Fibroblast of lung (primary cell): Measurements from ENCODE around the gene PGAP3. TPM values are rescaled to one million over a fixed set of nuclear protein-coding genes. Genes with fewer than 3 reads are reported as not detected.

Source experiments
- DNase-seq, 2 donors: peaks; one replicate each; pipeline versions ENCODE4 v3.0.0 to v3.0.0-alpha.2; 2010; ENCODE audit warnings: low read depth in 2 of 2
- H2AFZ ChIP-seq: 2 replicates; pipeline ENCODE4 v1.5.1; 2012; ENCODE audit warnings: low read length, control low read depth, inconsistent platforms
- H3K27ac ChIP-seq: 2 replicates; pipeline ENCODE4 v1.5.1; 2011; ENCODE audit warnings: low read length, control low read depth; ENCODE audit not compliant: insufficient read depth
- H3K27me3 ChIP-seq: 2 replicates; pipeline ENCODE4 v1.5.1; 2011; ENCODE audit warnings: mild to moderate bottlenecking, low read length; ENCODE audit not compliant: control insufficient read depth, insufficient read depth
- H3K36me3 ChIP-seq: 2 replicates; pipeline ENCODE4 v1.5.1; 2011; ENCODE audit warnings: low read length; ENCODE audit not compliant: control insufficient read depth, insufficient read depth
- H3K4me1 ChIP-seq: 2 replicates; pipeline ENCODE4 v1.5.1; 2011; ENCODE audit warnings: low read length; ENCODE audit not compliant: control insufficient read depth, insufficient read depth; ENCODE audit errors: extremely low read depth
- H3K4me2 ChIP-seq: 2 replicates; pipeline ENCODE4 v1.5.1; 2011; ENCODE audit warnings: low read length, control low read depth; ENCODE audit not compliant: insufficient read depth; ENCODE audit errors: extremely low read depth
- H3K4me3 ChIP-seq, 4 experiments: fragments of 200-600 bp in 1 of 4; sonication (generic) in 1 of 4; replicated peaks in 1 of 4; 2 replicates each; pipeline ENCODE4 v1.5.1; 2011 to 2016; ENCODE audit warnings: low read length in 4 of 4, low read depth in 3 of 4, mild to moderate bottlenecking in 3 of 4, control low read depth in 2 of 4, inconsistent platforms in 1 of 4, mixed read lengths in 1 of 4; ENCODE audit not compliant: insufficient read depth in 1 of 4; ENCODE audit errors: control extremely low read depth in 1 of 4
- H3K79me2 ChIP-seq: 2 replicates; pipeline ENCODE4 v1.5.1; 2012; ENCODE audit warnings: mild to moderate bottlenecking, low read length, inconsistent platforms; ENCODE audit not compliant: control insufficient read depth, insufficient read depth
- H3K9ac ChIP-seq: 2 replicates; pipeline ENCODE4 v1.5.1; 2011; ENCODE audit warnings: mild to moderate bottlenecking, low read length, control low read depth; ENCODE audit not compliant: insufficient read depth
- H3K9me3 ChIP-seq: 2 replicates; pipeline ENCODE4 v1.5.1; 2012; ENCODE audit warnings: low read depth, low read length; ENCODE audit not compliant: control insufficient read depth, insufficient read depth
- H4K20me1 ChIP-seq: 2 replicates; pipeline ENCODE4 v1.5.1; 2011; ENCODE audit warnings: low read length; ENCODE audit not compliant: control insufficient read depth, insufficient read depth; ENCODE audit errors: extremely low read depth
- EZH2 ChIP-seq: IDR thresholded peaks from 2 replicates; pipeline ENCODE4 v1.5.1; 2012; ENCODE audit warnings: low read length, control low read depth, mild to moderate bottlenecking; ENCODE audit errors: missing control alignments
- polyA plus RNA-seq, 2 donors: library from polyadenylated mRNA; depleted of rRNA in 1 of 2; stranded (reverse) in 1 of 2; unstranded in 1 of 2; fragments of >200 nt; gene quantifications; 2 replicates each; pipeline ENCODE4 v1.2.1, GENCODE V29; 2011 to 2012; ENCODE audit warnings: missing spikeins in 1 of 2
- total RNA-seq: library from RNA; depleted of rRNA; stranded (reverse); fragments of >200 nt; gene quantifications from 2 replicates; pipeline ENCODE4 v1.2.1, GENCODE V29; 2014
- TF ChIP-seq, protein P1 (sequence below), 2 donors: IDR thresholded peaks in 1 of 2; conservative IDR thresholded peaks in 1 of 2; 1 replicate in 1 of 2; 2 replicates in 1 of 2; pipeline ENCODE4 v1.5.1; 2011 to 2012; ENCODE audit warnings: low read length in 2 of 2, control low read depth in 1 of 2, inconsistent platforms in 1 of 2, low read depth in 1 of 2, mild to moderate bottlenecking in 1 of 2

PGAP3 gene
- total and polyA plus RNA-seq, 2 donors (not counting 1 experiment from before 2014, with no cell fraction given): 7.9 to 8.8 TPM

DNA sequence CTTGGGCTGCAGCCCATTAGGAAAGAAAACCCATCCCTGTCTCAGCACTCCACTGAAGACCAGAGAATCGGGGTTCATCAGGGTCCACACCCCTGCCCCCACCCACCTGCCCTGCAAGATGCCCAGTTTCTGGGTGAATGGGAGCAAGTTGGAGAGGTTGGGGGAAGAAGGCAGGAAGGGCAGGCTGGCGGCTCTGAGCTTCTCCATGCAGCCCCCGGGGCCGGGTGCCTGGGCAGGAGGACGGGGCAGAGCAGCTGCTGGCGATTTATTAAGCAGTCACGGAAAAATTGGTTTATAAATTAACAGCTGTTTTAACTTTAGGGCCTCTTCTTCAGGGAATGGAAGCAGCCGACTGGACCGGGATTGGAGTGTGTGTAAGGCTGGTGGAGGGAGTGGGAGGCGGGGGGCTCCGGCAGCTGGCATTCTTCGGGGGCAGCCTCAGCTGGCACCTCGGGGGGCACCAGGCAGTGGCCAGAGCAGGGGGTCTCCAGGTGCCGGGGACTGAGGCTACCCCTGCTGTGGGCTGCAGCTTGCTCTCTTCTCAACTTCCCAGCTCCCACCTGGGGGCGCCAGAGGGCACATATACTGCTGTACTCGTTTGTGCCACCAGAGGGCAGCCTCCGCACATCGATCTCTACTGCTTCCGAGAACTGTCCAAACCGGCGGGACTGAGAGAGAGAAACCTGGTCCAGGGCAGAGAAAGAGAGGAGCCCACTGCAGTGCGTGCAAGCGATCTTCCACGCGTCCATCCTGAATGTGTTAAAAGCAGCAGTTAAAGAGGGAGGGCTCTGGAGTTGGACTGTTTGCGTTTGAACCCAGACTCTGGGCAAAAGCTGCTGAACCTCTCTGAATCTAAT is 66.1 kb downstream of the PGAP3 start:
- H4K20me1 ChIP-seq: no peaks in the 10 kb centered on the region
- no peak overlapping the region for H3K9ac ChIP-seq
- no peaks in the 10 kb centered on the region for H3K79me2 ChIP-seq
- no peaks in the 10 kb centered on the region for H3K36me3 ChIP-seq
- no peaks in the 10 kb centered on the region for H3K4me1 ChIP-seq
- H3K4me3 ChIP-seq: no peak overlapping the region
- H3K4me2 ChIP-seq: peak overlapping the region; percentile 74
- DNase-seq: peak; percentile 56 to 76
- no peak overlapping the region for H3K27ac ChIP-seq
- peak; percentile 58 for TF ChIP-seq EZH2
- TF ChIP-seq, protein P1, sequence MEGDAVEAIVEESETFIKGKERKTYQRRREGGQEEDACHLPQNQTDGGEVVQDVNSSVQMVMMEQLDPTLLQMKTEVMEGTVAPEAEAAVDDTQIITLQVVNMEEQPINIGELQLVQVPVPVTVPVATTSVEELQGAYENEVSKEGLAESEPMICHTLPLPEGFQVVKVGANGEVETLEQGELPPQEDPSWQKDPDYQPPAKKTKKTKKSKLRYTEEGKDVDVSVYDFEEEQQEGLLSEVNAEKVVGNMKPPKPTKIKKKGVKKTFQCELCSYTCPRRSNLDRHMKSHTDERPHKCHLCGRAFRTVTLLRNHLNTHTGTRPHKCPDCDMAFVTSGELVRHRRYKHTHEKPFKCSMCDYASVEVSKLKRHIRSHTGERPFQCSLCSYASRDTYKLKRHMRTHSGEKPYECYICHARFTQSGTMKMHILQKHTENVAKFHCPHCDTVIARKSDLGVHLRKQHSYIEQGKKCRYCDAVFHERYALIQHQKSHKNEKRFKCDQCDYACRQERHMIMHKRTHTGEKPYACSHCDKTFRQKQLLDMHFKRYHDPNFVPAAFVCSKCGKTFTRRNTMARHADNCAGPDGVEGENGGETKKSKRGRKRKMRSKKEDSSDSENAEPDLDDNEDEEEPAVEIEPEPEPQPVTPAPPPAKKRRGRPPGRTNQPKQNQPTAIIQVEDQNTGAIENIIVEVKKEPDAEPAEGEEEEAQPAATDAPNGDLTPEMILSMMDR (conservative IDR thresholded peaks at IDR 0.05 in 1 of 2, IDR thresholded peaks at IDR 0.05 in 1 of 2; ENCODE audit: low read depth in 1 of 2, low read length in 2 of 2): peak; percentile 100
- H3K27me3 ChIP-seq: peaks cover 41% of the 10 kb centered on the region
- no peaks in the 10 kb centered on the region for H3K9me3 ChIP-seq
- no peak overlapping the region for H2AFZ ChIP-seq

Other genes with a start within 250 kb of the PGAP3 start
- 20.5 and 28.4 TPM in 2 replicates for gene MED1, start 236.8 kb downstream of the PGAP3 start, total RNA-seq
- gene MED1, start 236.8 kb downstream of the PGAP3 start, polyA plus RNA-seq: 32.3 and 36.5 TPM in 2 replicates
- gene CDK12, start 226.6 kb downstream of the PGAP3 start, total RNA-seq: 19.3 and 24.9 TPM in 2 replicates
- gene CDK12, start 226.6 kb downstream of the PGAP3 start, polyA plus RNA-seq: 19.4 and 22.2 TPM in 2 replicates
- gene NEUROD2, start 80.1 kb downstream of the PGAP3 start, total RNA-seq: not detected in 2 replicates
- gene NEUROD2, start 80.1 kb downstream of the PGAP3 start, polyA plus RNA-seq: not detected in 2 replicates
- gene PPP1R1B, start 61.1 kb downstream of the PGAP3 start, total RNA-seq: under 0.01 and 0.26 TPM in 2 replicates
- gene PPP1R1B, start 61.1 kb downstream of the PGAP3 start, polyA plus RNA-seq: 0.05 TPM in 1 of 2 replicates, not detected in the other
- gene STARD3, start 50.9 kb downstream of the PGAP3 start, total RNA-seq: 28.0 and 31.7 TPM in 2 replicates
- gene STARD3, start 50.9 kb downstream of the PGAP3 start, polyA plus RNA-seq: 30.4 and 43.1 TPM in 2 replicates
- gene TCAP, start 22.7 kb downstream of the PGAP3 start, total RNA-seq: 0.17 and 0.26 TPM in 2 replicates
- 0.05 TPM in 1 of 2 replicates, not detected in the other for gene TCAP, start 22.7 kb downstream of the PGAP3 start, polyA plus RNA-seq
- gene PNMT, start 19.6 kb downstream of the PGAP3 start, total RNA-seq: not detected in 2 replicates
- not detected in 2 replicates for gene PNMT, start 19.6 kb downstream of the PGAP3 start, polyA plus RNA-seq
- gene ERBB2, start 12.0 kb upstream of the PGAP3 start, total RNA-seq: 24.7 and 33.9 TPM in 2 replicates
- 24.7 and 25.0 TPM in 2 replicates for gene ERBB2, start 12.0 kb upstream of the PGAP3 start, polyA plus RNA-seq
- 18.2 and 25.6 TPM in 2 replicates for gene MIEN1, start 42.5 kb upstream of the PGAP3 start, total RNA-seq
- gene MIEN1, start 42.5 kb upstream of the PGAP3 start, polyA plus RNA-seq: 58.0 and 66.2 TPM in 2 replicates
- under 0.01 and 0.77 TPM in 2 replicates for gene GRB7, start 49.9 kb upstream of the PGAP3 start, total RNA-seq
- gene GRB7, start 49.9 kb upstream of the PGAP3 start, polyA plus RNA-seq: 0.07 TPM in 2 replicates
- gene IKZF3, start 176.3 kb upstream of the PGAP3 start, total RNA-seq: not detected in 2 replicates
- 0.03 TPM in 1 of 2 replicates, not detected in the other for gene IKZF3, start 176.3 kb upstream of the PGAP3 start, polyA plus RNA-seq
- not detected in 2 replicates for gene ZPBP2, start 180.1 kb upstream of the PGAP3 start, total RNA-seq
- gene ZPBP2, start 180.1 kb upstream of the PGAP3 start, polyA plus RNA-seq: not detected in 2 replicates
- 4.4 and 5.6 TPM in 2 replicates for gene GSDMB, start 230.6 kb upstream of the PGAP3 start, total RNA-seq
- 1.1 and 2.3 TPM in 2 replicates for gene GSDMB, start 230.6 kb upstream of the PGAP3 start, polyA plus RNA-seq
- 48.1 and 51.9 TPM in 2 replicates for gene ORMDL3, start 239.5 kb upstream of the PGAP3 start, total RNA-seq
- gene ORMDL3, start 239.5 kb upstream of the PGAP3 start, polyA plus RNA-seq: 22.3 and 30.1 TPM in 2 replicates
- gene LRRC3C, start 239.7 kb upstream of the PGAP3 start, total RNA-seq: not detected in 2 replicates
- gene LRRC3C, start 239.7 kb upstream of the PGAP3 start, polyA plus RNA-seq: not detected in 2 replicates